Measurements from ENCODE around the gene CD247.
"Not testable (repeated sequence)": the region's sequence is repeated elsewhere in the genome, so short reads cannot be mapped to it uniquely, and the experiment has no call there.

CD247 gene

GRCh38 chr1:167518331-167518700 is at the start of gene CD247:
Gene CD247, minus strand, starts transcription at chr1:167518529. Its CDS starts 64 bp downstream, at chr1:167518465.
- no peak for DNase-seq

- no peak for DNase-seq
These were observed 49.3 kb upstream of the CD247 start for GRCh38 chr1:167567663-167568062.

GRCh38 chr1:167566766-167567165 is 48.4 kb upstream of the CD247 start:
- no peak for DNase-seq

GRCh38 chr1:167565922-167566321 is 47.6 kb upstream of the CD247 start:
- DNase-seq = no peak

GRCh38 chr1:167564612-167565270 is 46.4 kb upstream of the CD247 start:
- no peak for DNase-seq

- DNase-seq = no peak
These were observed 45.4 kb upstream of the CD247 start for GRCh38 chr1:167563579-167564246.

- DNase-seq = no peak
These were observed 44.4 kb upstream of the CD247 start for GRCh38 chr1:167562702-167563101.

GRCh38 chr1:167561753-167562152 is 43.4 kb upstream of the CD247 start:
- no peak for DNase-seq

- peak; percentile 72 for DNase-seq
These were observed 37.8 kb upstream of the CD247 start for GRCh38 chr1:167555971-167556714.

- not testable (repeated sequence) for DNase-seq
These were observed 36.7 kb upstream of the CD247 start for GRCh38 chr1:167555072-167555471.

GRCh38 chr1:167554028-167554779 is 35.9 kb upstream of the CD247 start:
- no peak for DNase-seq

GRCh38 chr1:167553136-167554027 is 35.1 kb upstream of the CD247 start, which contains the start of gene CREG1:
Gene CREG1, minus strand, starts transcription at chr1:167553762.
- peak; percentile 91 for DNase-seq

- DNase-seq = no peak
These were observed 33.0 kb upstream of the CD247 start for GRCh38 chr1:167551362-167551761.

GRCh38 chr1:167548059-167548932 is 30.0 kb upstream of the CD247 start:
- no peak for DNase-seq

GRCh38 chr1:167546935-167547334 is 28.6 kb upstream of the CD247 start:
- no peak for DNase-seq

GRCh38 chr1:167545349-167545748 is 27.0 kb upstream of the CD247 start:
- no peak for DNase-seq

GRCh38 chr1:167544447-167545093 is 26.2 kb upstream of the CD247 start:
- no peak for DNase-seq

- no peak for DNase-seq
These were observed 25.1 kb upstream of the CD247 start for GRCh38 chr1:167543199-167543990.
